Nephron progenitor cell (in vitro differentiated cells): ENCODE measurements around the gene MXRA8.

Experiments used
- DNase-seq: peaks from one replicate; pipeline ENCODE4 v3.0.0; 2021
- H3K27ac Mint-ChIP-seq: 2 replicates; pipeline ENCODE4 v1.8.0; 2021; ENCODE audit warnings: mild to moderate bottlenecking, moderate library complexity, mixed read lengths
- H3K27me3 Mint-ChIP-seq: 2 replicates; pipeline ENCODE4 v1.8.0; 2021; ENCODE audit warnings: mild to moderate bottlenecking, low read depth, mixed read lengths; ENCODE audit not compliant: poor library complexity
- H3K36me3 Mint-ChIP-seq: 2 replicates; pipeline ENCODE4 v1.8.0; 2021; ENCODE audit warnings: low read depth, mixed read lengths
- H3K4me1 Mint-ChIP-seq: 2 replicates; pipeline ENCODE4 v1.8.0; 2021; ENCODE audit warnings: mixed read lengths
- H3K4me3 Mint-ChIP-seq: 2 replicates; pipeline ENCODE4 v1.8.0; 2021; ENCODE audit warnings: mild to moderate bottlenecking, moderate library complexity, mixed read lengths
- H3K9me3 Mint-ChIP-seq: 2 replicates; pipeline ENCODE4 v1.8.0; 2021; ENCODE audit warnings: mild to moderate bottlenecking, moderate library complexity, mixed read lengths
- CTCF ChIP-seq: fragments of 200-600 bp; sonication (generic); IDR thresholded peaks from 2 replicates; pipeline ENCODE4 v1.5.0; 2021; ENCODE audit warnings: antibody characterized with exemption

The MXRA8 gene

GRCh38 chr1:1399872-1400575 lies 41.7 kb upstream of the MXRA8 start:
- TF ChIP-seq CTCF = no peak
- peaks cover 46% of the 10 kb centered on the region for H3K4me1 Mint-ChIP-seq
- peaks cover 49% of the 10 kb centered on the region for H3K36me3 Mint-ChIP-seq
- DNase-seq = no peak
- peaks cover 2% of the 10 kb centered on the region for H3K27me3 Mint-ChIP-seq
- H3K9me3 Mint-ChIP-seq = no peaks in the 10 kb centered on the region
- peak overlapping the region; percentile 92 for H3K27ac Mint-ChIP-seq
- peak overlapping the region; percentile 97 for H3K4me3 Mint-ChIP-seq

GRCh38 chr1:1399187-1399871 lies 41.0 kb upstream of the MXRA8 start, which contains the start of gene CCNL2:
Gene CCNL2, minus strand, starts transcription at chr1:1399335. Its CDS starts 29 bp downstream, at chr1:1399306.
- Mint-ChIP-seq H3K9me3 (no peaks in the 10 kb centered on the region), H3K36me3 (peaks cover 52% of the 10 kb centered on the region), H3K4me3 (peak within 1 kb of the TSS; percentile 97), H3K27me3 (peaks cover 2% of the 10 kb centered on the region), H3K4me1 (peaks cover 46% of the 10 kb centered on the region), H3K27ac (peak within 1 kb of the TSS; percentile 92)
- TF ChIP-seq CTCF = peak; percentile 51
- peak; percentile 100 for DNase-seq

GRCh38 chr1:1398677-1399186 lies 40.4 kb upstream of the MXRA8 start:
- H3K4me1 Mint-ChIP-seq = peaks cover 44% of the 10 kb centered on the region
- H3K36me3 Mint-ChIP-seq = peaks cover 56% of the 10 kb centered on the region
- peak overlapping the region; percentile 97 for H3K4me3 Mint-ChIP-seq
- DNase-seq = peak; percentile 23
- peaks cover 2% of the 10 kb centered on the region for H3K27me3 Mint-ChIP-seq
- no peaks in the 10 kb centered on the region for H3K9me3 Mint-ChIP-seq
- no peak overlapping the region for H3K27ac Mint-ChIP-seq
- TF ChIP-seq CTCF = no peak

GRCh38 chr1:1397839-1398523 lies 39.6 kb upstream of the MXRA8 start:
- no peaks in the 10 kb centered on the region for H3K9me3 Mint-ChIP-seq
- no peak for TF ChIP-seq CTCF
- DNase-seq = no peak
- peaks cover 39% of the 10 kb centered on the region for H3K4me1 Mint-ChIP-seq
- peaks cover 57% of the 10 kb centered on the region for H3K36me3 Mint-ChIP-seq
- peaks cover 2% of the 10 kb centered on the region for H3K27me3 Mint-ChIP-seq
- peak overlapping the region; percentile 97 for H3K4me3 Mint-ChIP-seq
- peak overlapping the region; percentile 83 for H3K27ac Mint-ChIP-seq

- H3K36me3 Mint-ChIP-seq = peaks cover 69% of the 10 kb centered on the region
- no peak for DNase-seq
- H3K9me3 Mint-ChIP-seq = no peaks in the 10 kb centered on the region
- no peak overlapping the region for H3K27ac Mint-ChIP-seq
- peaks cover 21% of the 10 kb centered on the region for H3K4me1 Mint-ChIP-seq
- H3K27me3 Mint-ChIP-seq = peaks cover 1% of the 10 kb centered on the region
- no peak for TF ChIP-seq CTCF
- no peak overlapping the region for H3K4me3 Mint-ChIP-seq
These were observed 36.8 kb upstream of the MXRA8 start for GRCh38 chr1:1395166-1395565.
